Measurements from ENCODE around the gene RBP3. TPM values are rescaled to one million over a fixed set of nuclear protein-coding genes. Genes with fewer than 3 reads are reported as not detected.
A peak's percentile ranks its signal among the peaks of the same experiment; 100 is the strongest.

Gene RBP3
- total RNA-seq, 4 donors from 2014 or later, result not detected

DNA sequence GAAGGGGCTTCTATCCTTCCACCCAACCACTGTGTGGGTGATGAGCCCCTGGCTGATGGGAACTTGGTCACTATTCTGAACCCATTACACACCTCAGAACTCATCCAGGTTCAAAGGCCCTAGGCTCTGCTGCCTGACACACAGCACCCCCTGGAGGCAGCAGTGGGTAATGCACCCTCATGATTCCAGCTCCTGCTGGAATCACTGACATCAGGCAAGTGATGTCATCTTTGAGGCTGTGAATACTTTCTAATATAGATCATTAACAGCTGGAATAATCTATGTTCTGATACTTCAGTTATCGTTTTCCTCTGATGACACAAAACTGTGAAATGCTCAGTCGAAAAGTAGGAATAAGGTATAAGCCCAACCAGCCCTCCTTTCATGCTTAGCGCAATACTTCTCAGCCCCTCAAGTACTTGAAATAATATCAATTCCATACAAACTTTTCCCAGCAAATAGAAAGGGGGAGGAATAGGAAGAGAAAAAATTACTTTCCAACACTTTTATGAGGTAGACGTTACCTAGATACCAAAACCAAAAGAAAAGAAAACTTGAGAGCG, 7.5 kb upstream of the RBP3 start:
- TF ChIP-seq, protein P1, sequence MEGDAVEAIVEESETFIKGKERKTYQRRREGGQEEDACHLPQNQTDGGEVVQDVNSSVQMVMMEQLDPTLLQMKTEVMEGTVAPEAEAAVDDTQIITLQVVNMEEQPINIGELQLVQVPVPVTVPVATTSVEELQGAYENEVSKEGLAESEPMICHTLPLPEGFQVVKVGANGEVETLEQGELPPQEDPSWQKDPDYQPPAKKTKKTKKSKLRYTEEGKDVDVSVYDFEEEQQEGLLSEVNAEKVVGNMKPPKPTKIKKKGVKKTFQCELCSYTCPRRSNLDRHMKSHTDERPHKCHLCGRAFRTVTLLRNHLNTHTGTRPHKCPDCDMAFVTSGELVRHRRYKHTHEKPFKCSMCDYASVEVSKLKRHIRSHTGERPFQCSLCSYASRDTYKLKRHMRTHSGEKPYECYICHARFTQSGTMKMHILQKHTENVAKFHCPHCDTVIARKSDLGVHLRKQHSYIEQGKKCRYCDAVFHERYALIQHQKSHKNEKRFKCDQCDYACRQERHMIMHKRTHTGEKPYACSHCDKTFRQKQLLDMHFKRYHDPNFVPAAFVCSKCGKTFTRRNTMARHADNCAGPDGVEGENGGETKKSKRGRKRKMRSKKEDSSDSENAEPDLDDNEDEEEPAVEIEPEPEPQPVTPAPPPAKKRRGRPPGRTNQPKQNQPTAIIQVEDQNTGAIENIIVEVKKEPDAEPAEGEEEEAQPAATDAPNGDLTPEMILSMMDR (IDR thresholded peaks at IDR 0.05), result peak in 2 of 3 donors; percentile 63 to 72
- peak; percentile 32 for ATAC-seq (ENCODE audit: low FRiP score)
- DNase-seq (ENCODE audit: low spot score), result peak; percentile 66

DNA sequence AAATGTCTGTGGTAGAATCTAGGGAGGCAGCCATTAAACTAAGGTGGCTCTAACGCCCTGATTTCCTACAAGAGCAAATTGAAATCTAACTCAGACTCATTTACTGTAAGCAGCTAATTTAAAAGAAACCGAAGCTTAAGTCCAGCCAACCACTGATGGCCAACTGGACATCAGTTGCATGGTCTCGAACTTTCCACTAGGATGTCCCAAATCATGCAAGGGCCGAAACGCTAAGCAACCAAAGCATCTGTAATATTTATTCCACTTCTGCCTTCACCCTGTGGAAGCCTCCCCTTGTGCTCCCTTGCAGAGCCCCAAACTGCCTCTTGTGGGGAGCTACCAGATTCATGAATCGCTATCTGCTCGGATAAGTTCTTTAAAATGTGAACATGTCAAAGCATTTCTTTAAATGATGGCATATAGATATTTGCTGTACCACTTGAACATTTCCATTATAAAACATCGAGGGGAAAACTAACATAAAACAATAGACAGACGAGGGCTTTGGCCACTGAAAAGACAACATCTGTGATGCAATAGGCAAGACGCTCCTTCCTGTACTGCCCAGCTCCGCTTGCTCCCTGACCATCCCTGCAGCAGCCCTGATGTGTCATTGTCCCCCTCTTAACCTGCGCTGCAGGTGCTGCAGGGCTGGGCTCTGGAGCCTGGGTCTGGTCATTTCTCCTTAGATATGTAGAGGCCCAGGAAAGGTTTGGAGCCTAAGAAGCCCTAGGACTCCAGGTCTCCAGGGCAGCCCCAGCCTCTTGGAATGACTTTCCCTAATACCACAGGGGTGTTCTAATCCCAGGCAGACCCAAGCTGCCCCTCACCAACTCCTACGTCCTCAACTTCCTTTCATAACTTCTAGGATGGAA, 2.9 kb upstream of the RBP3 start:
- no peak for DNase-seq (ENCODE audit: low spot score)
- ATAC-seq (ENCODE audit: low FRiP score), result no peak
- TF ChIP-seq, protein P1 (IDR thresholded peaks at IDR 0.05), result no peak

DNA sequence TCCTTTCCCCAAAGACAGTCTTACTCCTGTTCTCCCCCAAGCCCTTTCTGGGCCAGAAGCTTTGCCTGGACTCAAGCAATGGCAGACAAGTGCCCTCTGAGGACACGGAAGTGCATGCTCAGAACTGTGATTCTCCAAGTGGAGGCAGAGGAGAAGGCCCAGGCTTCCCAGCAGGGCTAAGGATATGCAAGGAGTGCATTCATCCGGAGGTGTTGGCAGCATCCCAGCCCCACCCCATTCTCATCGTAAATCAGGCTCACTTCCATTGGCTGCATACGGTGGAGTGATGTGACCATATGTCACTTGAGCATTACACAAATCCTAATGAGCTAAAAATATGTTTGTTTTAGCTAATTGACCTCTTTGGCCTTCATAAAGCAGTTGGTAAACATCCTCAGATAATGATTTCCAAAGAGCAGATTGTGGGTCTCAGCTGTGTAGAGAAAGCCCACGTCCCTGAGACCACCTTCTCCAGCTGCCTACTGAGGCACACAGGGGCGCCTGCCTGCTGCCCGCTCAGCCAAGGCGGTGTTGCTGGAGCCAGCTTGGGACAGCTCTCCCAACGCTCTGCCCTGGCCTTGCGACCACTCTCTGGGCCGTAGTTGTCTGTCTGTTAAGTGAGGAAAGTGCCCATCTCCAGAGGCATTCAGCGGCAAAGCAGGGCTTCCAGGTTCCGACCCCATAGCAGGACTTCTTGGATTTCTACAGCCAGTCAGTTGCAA, 1.4 kb upstream of the RBP3 start:
- TF ChIP-seq, protein P1 (IDR thresholded peaks at IDR 0.05), result no peak
- DNase-seq (ENCODE audit: low spot score), result no peak
- ATAC-seq (ENCODE audit: low FRiP score), result no peak

DNA sequence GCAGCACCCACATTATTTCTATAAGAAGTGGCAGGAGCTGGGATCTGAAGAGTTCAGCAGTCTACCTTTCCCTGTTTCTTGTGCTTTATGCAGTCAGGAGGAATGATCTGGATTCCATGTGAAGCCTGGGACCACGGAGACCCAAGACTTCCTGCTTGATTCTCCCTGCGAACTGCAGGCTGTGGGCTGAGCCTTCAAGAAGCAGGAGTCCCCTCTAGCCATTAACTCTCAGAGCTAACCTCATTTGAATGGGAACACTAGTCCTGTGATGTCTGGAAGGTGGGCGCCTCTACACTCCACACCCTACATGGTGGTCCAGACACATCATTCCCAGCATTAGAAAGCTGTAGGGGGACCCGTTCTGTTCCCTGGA, 874 bp upstream of the RBP3 start:
- ATAC-seq (ENCODE audit: low FRiP score) (no peak), DNase-seq (ENCODE audit: low spot score) (no peak)
- TF ChIP-seq, protein P1 (IDR thresholded peaks at IDR 0.05), result no peak

DNA sequence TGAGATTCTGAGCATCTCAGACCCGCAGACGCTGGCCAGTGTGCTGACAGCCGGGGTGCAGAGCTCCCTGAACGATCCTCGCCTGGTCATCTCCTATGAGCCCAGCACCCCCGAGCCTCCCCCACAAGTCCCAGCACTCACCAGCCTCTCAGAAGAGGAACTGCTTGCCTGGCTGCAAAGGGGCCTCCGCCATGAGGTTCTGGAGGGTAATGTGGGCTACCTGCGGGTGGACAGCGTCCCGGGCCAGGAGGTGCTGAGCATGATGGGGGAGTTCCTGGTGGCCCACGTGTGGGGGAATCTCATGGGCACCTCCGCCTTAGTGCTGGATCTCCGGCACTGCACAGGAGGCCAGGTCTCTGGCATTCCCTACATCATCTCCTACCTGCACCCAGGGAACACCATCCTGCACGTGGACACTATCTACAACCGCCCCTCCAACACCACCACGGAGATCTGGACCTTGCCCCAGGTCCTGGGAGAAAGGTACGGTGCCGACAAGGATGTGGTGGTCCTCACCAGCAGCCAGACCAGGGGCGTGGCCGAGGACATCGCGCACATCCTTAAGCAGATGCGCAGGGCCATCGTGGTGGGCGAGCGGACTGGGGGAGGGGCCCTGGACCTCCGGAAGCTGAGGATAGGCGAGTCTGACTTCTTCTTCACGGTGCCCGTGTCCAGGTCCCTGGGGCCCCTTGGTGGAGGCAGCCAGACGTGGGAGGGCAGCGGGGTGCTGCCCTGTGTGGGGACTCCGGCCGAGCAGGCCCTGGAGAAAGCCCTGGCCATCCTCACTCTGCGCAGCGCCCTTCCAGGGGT, 703 bp downstream of the RBP3 start:
- DNase-seq (ENCODE audit: low spot score) (no peak), ATAC-seq (ENCODE audit: low FRiP score) (no peak)
- TF ChIP-seq, protein P1 (IDR thresholded peaks at IDR 0.05), result no peak

DNA sequence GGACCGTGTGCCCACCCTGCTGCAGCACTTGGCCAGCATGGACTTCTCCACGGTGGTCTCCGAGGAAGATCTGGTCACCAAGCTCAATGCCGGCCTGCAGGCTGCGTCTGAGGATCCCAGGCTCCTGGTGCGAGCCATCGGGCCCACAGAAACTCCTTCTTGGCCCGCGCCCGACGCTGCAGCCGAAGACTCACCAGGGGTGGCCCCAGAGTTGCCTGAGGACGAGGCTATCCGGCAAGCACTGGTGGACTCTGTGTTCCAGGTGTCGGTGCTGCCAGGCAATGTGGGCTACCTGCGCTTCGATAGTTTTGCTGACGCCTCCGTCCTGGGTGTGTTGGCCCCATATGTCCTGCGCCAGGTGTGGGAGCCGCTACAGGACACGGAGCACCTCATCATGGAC, 1.4 kb downstream of the RBP3 start:
- TF ChIP-seq, protein P1 (IDR thresholded peaks at IDR 0.05), result no peak
- DNase-seq (ENCODE audit: low spot score), result no peak
- ATAC-seq (ENCODE audit: low FRiP score), result no peak

Measured in omental fat pad (tissue), 4 donors.